ENCODE measurements around the gene IL10RB. TPM values are rescaled to one million over a fixed set of nuclear protein-coding genes. Genes with fewer than 3 reads are reported as not detected.

Gene IL10RB
- total and polyA plus RNA-seq, 2 of the 4 experiments (the other 2 are of a cell fraction), result 20.1 to 45.2 TPM

GRCh38 chr21:33228455-33228854 is 37.7 kb upstream of the IL10RB start:
- CTCF ChIA-PET, result interaction anchor here (0.6 kb wide), 1 partner anchor 956 kb away, joined by 3 read pairs; no protein-coding TSS in a partner anchor
- BruUV-seq (replicated peaks), result no TSS peak
- dilution Hi-C loops (cut with HindIII; ENCODE audit: low sequenced_read_pairs, unreplicated experiment), result no loop called here

More at GRCh38 chr21:33228455-33228854, 37.7 kb upstream of the IL10RB start:
- Histone ChIP-seq H3K4me1 (ENCODE audit: control insufficient read depth, insufficient read depth, low read length) (peaks cover 1% of the 10 kb centered on the region), H2BK15ac (ENCODE audit: low read depth, low read length) (no peak overlapping the region), H4K5ac (ENCODE audit: low read depth, low read length) (no peak overlapping the region), H3K4ac (ENCODE audit: low read depth, low read length) (no peak overlapping the region), H2BK120ac (ENCODE audit: low read depth, low read length) (no peak overlapping the region), H3K4me2 (ENCODE audit: low read depth, low read length) (no peak overlapping the region), H3K9ac (ENCODE audit: low read depth, low read length) (no peak overlapping the region), H4K91ac (ENCODE audit: insufficient read depth, low read depth, low read length) (no peak overlapping the region), H3K23ac (ENCODE audit: low read depth, low read length) (no peak overlapping the region), H4K20me1 (ENCODE audit: insufficient read depth, low read length) (peaks cover 4% of the 10 kb centered on the region), H3K4me3 (ENCODE audit: insufficient read depth, low read depth, low read length) (no peak overlapping the region), H3K27me3 (ENCODE audit: control insufficient read depth, insufficient read depth, low read length) (peaks cover 2% of the 10 kb centered on the region), H3K56ac (ENCODE audit: extremely low read depth, insufficient read depth, low read length) (no peak overlapping the region), H3K18ac (ENCODE audit: low read depth, low read length) (no peak overlapping the region), H3K9me3 (ENCODE audit: control insufficient read depth, insufficient read depth, low read length) (no peaks in the 10 kb centered on the region), H2AFZ (replicated peaks; ENCODE audit: low read length, poor library complexity) (no peak overlapping the region), H2BK20ac (ENCODE audit: low read depth, low read length) (no peak overlapping the region), H2BK5ac (ENCODE audit: low read depth, low read length, poor library complexity, severe bottlenecking) (no peak overlapping the region), H3K36me3 (ENCODE audit: control insufficient read depth, insufficient read depth, low read length) (no peaks in the 10 kb centered on the region), H4K8ac (ENCODE audit: low read depth in 2 of 2, low read length in 2 of 2) (no peak overlapping the region), H3K9me1 (ENCODE audit: insufficient read depth, low read length) (no peaks in the 10 kb centered on the region), H3K27ac (ENCODE audit: insufficient read depth, low read length) (no peak overlapping the region), H2AK5ac (ENCODE audit: low read depth, low read length) (no peak overlapping the region), H3K14ac (replicated peaks; ENCODE audit: low read depth, low read length) (no peak overlapping the region), H2AK9ac (replicated peaks; ENCODE audit: low read depth, low read length, poor library complexity) (no peak overlapping the region), H3K79me1 (ENCODE audit: low read depth in 1 of 2, low read length in 2 of 2) (peaks cover 5 to 23% of the 10 kb centered on the region in 2 experiments; a peak in 3 of 4 replicates)
- ATAC-seq (ENCODE audit: low read depth), result no peak
- no peak for DNase-seq
- in situ Hi-C loops (cut with MboI; ENCODE audit: low sequenced_read_pairs) (no loop called here), intact Hi-C loops (cut with micrococcal nuclease) (no loop called here)
- TF ChIP-seq MAFK (IDR thresholded peaks at IDR 0.05; ENCODE audit: low read depth, low read length) (no peak), CHD1 (IDR thresholded peaks at IDR 0.05; ENCODE audit: low read depth, low read length) (no peak), BHLHE40 (IDR thresholded peaks at IDR 0.05; ENCODE audit: low read depth, low read length) (no peak), CTCF (conservative IDR thresholded peaks at IDR 0.05; ENCODE audit: low read depth, low read length) (no peak), RFX5 (IDR thresholded peaks at IDR 0.05; ENCODE audit: low read depth, low read length) (no peak), SMC3 (IDR thresholded peaks at IDR 0.05; ENCODE audit: low read depth, low read length) (no peak)
- POLR2A ChIA-PET (ENCODE audit: unreplicated experiment), result no interaction called here
- no CpG with 5 or more reads among the region's 3 CpGs for WGBS, 2 experiments (ENCODE audit: extremely low coverage in 2 of 2, insufficient read length in 1 of 2)

Measured in IMR-90 (cell line).